Measurements from ENCODE around the gene KCP.
"Not testable (repeated sequence)": the region's sequence is repeated elsewhere in the genome, so short reads cannot be mapped to it uniquely, and the experiment has no call there.

The KCP gene

GRCh38 chr7:128910569-128910945 lies at the start of gene KCP:
Gene KCP, minus strand, starts transcription at chr7:128910709. Its CDS starts 33 bp downstream, at chr7:128910676.
- peak; percentile 18 for DNase-seq

GRCh38 chr7:128959296-128959695 lies 48.8 kb upstream of the KCP start:
- no peak for DNase-seq

- DNase-seq, result no peak
Observed at GRCh38 chr7:128955981-128956380, 45.5 kb upstream of the KCP start.

- no peak for DNase-seq
Observed at GRCh38 chr7:128954830-128955802, 44.6 kb upstream of the KCP start.

- DNase-seq, result no peak
Observed at GRCh38 chr7:128954150-128954549, 43.6 kb upstream of the KCP start.

GRCh38 chr7:128951296-128951695 lies 40.8 kb upstream of the KCP start:
- DNase-seq, result no peak

- no peak for DNase-seq
Observed at GRCh38 chr7:128948976-128949760, 38.7 kb upstream of the KCP start.

GRCh38 chr7:128948312-128948973 lies 37.9 kb upstream of the KCP start:
- DNase-seq, result no peak

GRCh38 chr7:128947854-128948253 lies 37.3 kb upstream of the KCP start:
- no peak for DNase-seq

- DNase-seq, result no peak
Observed at GRCh38 chr7:128946936-128947830, 36.7 kb upstream of the KCP start.

GRCh38 chr7:128945668-128946366 lies 35.3 kb upstream of the KCP start:
- DNase-seq, result no peak

- no peak for DNase-seq
Observed at GRCh38 chr7:128944487-128945236, 34.2 kb upstream of the KCP start.

- DNase-seq, result not testable (repeated sequence)
Observed at GRCh38 chr7:128943251-128943650, 32.7 kb upstream of the KCP start.

- DNase-seq, result no peak
Observed at GRCh38 chr7:128941946-128942526, 31.5 kb upstream of the KCP start.

GRCh38 chr7:128941323-128941890 lies 30.9 kb upstream of the KCP start:
- no peak for DNase-seq

- DNase-seq, result peak; percentile 65
Observed at GRCh38 chr7:128940494-128941322, 30.2 kb upstream of the KCP start.

- no peak for DNase-seq
Observed at GRCh38 chr7:128939861-128940410, 29.4 kb upstream of the KCP start.

- no peak for DNase-seq
Observed at GRCh38 chr7:128939075-128939860, 28.8 kb upstream of the KCP start.

Data from femur (tissue), 1 donor.